HepG2 (cell line): ENCODE measurements around the gene LAMA5. TPM values are rescaled to one million over a fixed set of nuclear protein-coding genes. Genes with fewer than 3 reads are reported as not detected.

ENCODE experiments used
- ATAC-seq: fragments of 200-7000 bp; cut with Tn5 transposase; 3 replicates; pipeline ENCODE4 v1.9.1; 2020; ENCODE audit warnings: mild to moderate bottlenecking, moderate library complexity
- BruUV-seq: library from RNA; stranded (reverse); fragments of 400-500 nt; replicated peaks from 2 replicates; lab custom pipeline; 2021; lab: Mats Ljungman, UMichigan
- CTCF ChIA-PET: fragments of 300-600 bp; formaldehyde crosslinking; extraction: SDS; loops from one replicate; lab custom pipeline; 2021; ENCODE audit warnings: low total read pairs, inconsistent platforms, low intra/inter-chr PET ratio; lab: Yijun Ruan, JAX
- POLR2A ChIA-PET: fragments of 350-600 bp; sonication (Branson Sonifier 250); formaldehyde crosslinking; loops from one replicate; lab custom pipeline; 2020; ENCODE audit warnings: antibody characterized with exemption, inconsistent platforms; lab: Yijun Ruan, JAX
- DNase-seq: peaks from one replicate; pipeline ENCODE4 v3.0.0-alpha.2; 2015; ENCODE audit warnings: low spot score
- FAIRE-seq: peaks from 3 replicates; lab custom pipeline; 2011; peaks lifted over from hg19 to GRCh38; lab: Jason Lieb, UNC
- H2AFZ ChIP-seq: one replicate; pipeline ENCODE4 v1.6.1; 2011; ENCODE audit warnings: low read length, inconsistent platforms
- H3K27ac ChIP-seq: fragments of 300-600 bp; 3 replicates; pipeline ENCODE4 v1.8.0; 2011; ENCODE audit warnings: mixed run types, mild to moderate bottlenecking, mixed read lengths, low read length, inconsistent platforms; ENCODE audit not compliant: insufficient read depth; ENCODE audit errors: extremely low read length
- H3K27me3 ChIP-seq, 2 experiments: fragments of 200-600 bp in 1 of 2; 2 replicates in 1 of 2; 3 replicates in 1 of 2; pipeline versions ENCODE4 v1.6.0 to v1.8.0; 2011; ENCODE audit warnings: low read length in 2 of 2, mild to moderate bottlenecking in 2 of 2, moderate library complexity in 2 of 2, inconsistent platforms in 1 of 2; ENCODE audit not compliant: insufficient read depth in 2 of 2, control insufficient read depth in 1 of 2
- H3K36me3 ChIP-seq, 2 experiments: fragments of 200-600 bp in 1 of 2; replicated peaks in 1 of 2; 2 replicates in 1 of 2; 3 replicates in 1 of 2; pipeline versions ENCODE4 v1.5.1 to v1.8.0; 2011; ENCODE audit warnings: low read length in 2 of 2, inconsistent platforms in 1 of 2; ENCODE audit not compliant: insufficient read depth in 2 of 2, control insufficient read depth in 1 of 2
- H3K4me1 ChIP-seq: 2 replicates; pipeline ENCODE4 v1.5.1; 2012; ENCODE audit warnings: low read length, inconsistent platforms; ENCODE audit not compliant: insufficient read depth
- H3K4me2 ChIP-seq: 2 replicates; pipeline ENCODE4 v1.6.0; 2011; ENCODE audit warnings: low read depth, low read length, inconsistent platforms
- H3K4me3 ChIP-seq, 3 experiments: fragments of 200-600 bp in 1 of 3; sonication (generic), shearing (Covaris generic) in 1 of 3; replicated peaks in 1 of 3; 2 replicates each; pipeline ENCODE4 v1.5.1; 2011 to 2016; ENCODE audit warnings: low read length in 3 of 3, inconsistent platforms in 2 of 3, low read depth in 2 of 3, mild to moderate bottlenecking in 2 of 3, control low read depth in 1 of 3, mixed read lengths in 1 of 3; ENCODE audit not compliant: insufficient read depth in 1 of 3
- H3K79me2 ChIP-seq: one replicate; pipeline ENCODE4 v1.6.1; 2011; ENCODE audit warnings: low read length, inconsistent platforms; ENCODE audit not compliant: insufficient read depth
- H3K9ac ChIP-seq: 2 replicates; pipeline ENCODE4 v1.6.0; 2011; ENCODE audit warnings: mild to moderate bottlenecking, low read depth, low read length, inconsistent platforms; ENCODE audit not compliant: insufficient read depth
- H3K9me3 ChIP-seq: 2 replicates; pipeline ENCODE4 v1.5.1; 2012; ENCODE audit warnings: mild to moderate bottlenecking, low read length
- H4K20me1 ChIP-seq: 2 replicates; pipeline ENCODE4 v1.6.0; 2011; ENCODE audit warnings: inconsistent platforms, mild to moderate bottlenecking, low read length, moderate library complexity; ENCODE audit not compliant: insufficient read depth
- ATF7-NPFF ChIP-seq: sonication (generic); formaldehyde crosslinking; IDR thresholded peaks from 2 replicates; pipeline ENCODE4 v1.8.1; 2023; ENCODE audit warnings: mild to moderate bottlenecking, low read depth, missing genetic modification reagents, moderate library complexity
- CBFB ChIP-seq: sonication (generic); formaldehyde crosslinking; IDR thresholded peaks from 2 replicates; pipeline ENCODE4 v1.4.0; 2020; ENCODE audit warnings: missing genetic modification reagents
- CSRNP1 ChIP-seq: sonication (generic); formaldehyde crosslinking; IDR thresholded peaks from 2 replicates; pipeline ENCODE4 v1.8.1; 2023; ENCODE audit warnings: mild to moderate bottlenecking, missing genetic modification reagents
- DR1 ChIP-seq: sonication (generic); formaldehyde crosslinking; IDR thresholded peaks from 2 replicates; pipeline ENCODE4 v1.8.0; 2021; ENCODE audit warnings: mild to moderate bottlenecking, missing genetic modification reagents, inconsistent platforms
- EP300 ChIP-seq, 3 experiments: sonication (generic) in 1 of 3; formaldehyde crosslinking in 1 of 3; IDR thresholded peaks; 2 replicates each; pipeline versions ENCODE4 v1.5.1 to v1.6.1; 2011 to 2020; ENCODE audit warnings: low read depth in 2 of 3, low read length in 2 of 3, borderline replicate concordance in 1 of 3, improper control_type of control experiment in 1 of 3, mild to moderate bottlenecking in 1 of 3, missing genetic modification reagents in 1 of 3, moderate library complexity in 1 of 3
- HNRNPL ChIP-seq: fragments of 200-400 bp; formaldehyde crosslinking; IDR thresholded peaks from 2 replicates; pipeline ENCODE4 v1.6.1; 2017; ENCODE audit warnings: mild to moderate bottlenecking, low read depth, low read length
- IRF2 ChIP-seq: IDR thresholded peaks from 2 replicates; pipeline ENCODE4 v1.6.1; 2018; ENCODE audit warnings: missing genetic modification reagents, missing compliant biosample characterization
- KDM3A ChIP-seq: IDR thresholded peaks from 2 replicates; pipeline ENCODE4 v1.6.1; 2018; ENCODE audit warnings: low read depth, missing compliant biosample characterization
- LBX2 ChIP-seq: sonication (generic); formaldehyde crosslinking; IDR thresholded peaks from 2 replicates; pipeline ENCODE4 v1.5.0; 2020; ENCODE audit warnings: missing genetic modification reagents, mild to moderate bottlenecking, borderline replicate concordance
- MAFF ChIP-seq: IDR thresholded peaks from 2 replicates; pipeline ENCODE4 v1.6.1; 2011; ENCODE audit warnings: low read depth, low read length, improper control_type of control experiment
- ONECUT2 ChIP-seq: sonication (generic); formaldehyde crosslinking; IDR thresholded peaks from 2 replicates; pipeline ENCODE4 v1.4.0; 2020; ENCODE audit warnings: missing genetic modification reagents
- PAF1 ChIP-seq: IDR thresholded peaks from 2 replicates; pipeline ENCODE4 v1.6.1; 2016; ENCODE audit warnings: missing genetic modification reagents, missing compliant biosample characterization
- ZBTB8A ChIP-seq: sonication (generic); formaldehyde crosslinking; IDR thresholded peaks from 2 replicates; pipeline ENCODE4 v1.4.0; 2020; ENCODE audit warnings: mild to moderate bottlenecking, low read depth, missing genetic modification reagents, borderline replicate concordance
- ZSCAN29 ChIP-seq: sonication (generic); formaldehyde crosslinking; conservative IDR thresholded peaks from 2 replicates; pipeline ENCODE4 v1.4.0; 2020; ENCODE audit warnings: mild to moderate bottlenecking, missing genetic modification reagents
- WGBS: methylation state at CpG from one replicate; pipeline ENCODE4 v1.1.6; 2017; ENCODE audit warnings: low lambda C conversion rate; 5-methylcytosine and 5-hydroxymethylcytosine counted together
- in situ Hi-C: cut with HindIII; loops from 2 replicates; pipeline ENCODE4 v1.10.0; 2017; ENCODE audit warnings: low pct_unique_long_range_greater_than_20kb; ENCODE audit not compliant: extremely low pct_ligation_motif_present
- intact Hi-C: fragments of 100-400 bp; cut with micrococcal nuclease; formaldehyde crosslinking; loops from one replicate; pipeline ENCODE4 v1.10.0; 2022; ENCODE audit not compliant: unreplicated experiment
- polyA plus RNA-seq, 8 experiments: library from polyadenylated mRNA; depleted of rRNA in 3 of 8; stranded (reverse) in 7 of 8; unstranded in 1 of 8; fragments of >200 nt; fragmentation: Illumina TruSeq in 4 of 8; extraction: Trizol in 4 of 8; gene quantifications; 2 replicates each; pipeline versions ENCODE4 v1.2.1 to v1.2.3, GENCODE V29; 2011 to 2016; ENCODE audit warnings: low read depth in 4 of 8, missing spikeins in 1 of 8, mixed read lengths in 1 of 8; ENCODE audit not compliant: insufficient read depth in 1 of 8
- total RNA-seq, 5 experiments: library from RNA; depleted of rRNA; stranded (reverse); fragments of >200 nt; fragmentation: Illumina TruSeq; extraction: Trizol; gene quantifications; 2 replicates each; pipeline ENCODE4 v1.2.3, GENCODE V29; 2016; ENCODE audit warnings: low read depth in 1 of 5
- TF ChIP-seq, protein P1 (sequence below): sonication (generic); formaldehyde crosslinking; IDR thresholded peaks from 2 replicates; pipeline ENCODE4 v1.5.1; 2020; ENCODE audit warnings: missing genetic modification reagents, mild to moderate bottlenecking, borderline replicate concordance
- TF ChIP-seq, protein P2 (sequence below): IDR thresholded peaks from 2 replicates; pipeline ENCODE4 v1.6.1; 2016; ENCODE audit warnings: missing compliant biosample characterization, missing genetic modification reagents, borderline replicate concordance
- TF ChIP-seq, protein P3 (sequence below): sonication (generic); formaldehyde crosslinking; IDR thresholded peaks from 2 replicates; pipeline ENCODE4 v1.8.0; 2022; ENCODE audit warnings: missing genetic modification reagents, low read depth, mild to moderate bottlenecking, borderline replicate concordance

Gene LAMA5
- total and polyA plus RNA-seq, 2 of the 13 experiments (the other 11 are each of a cell fraction or from before 2014, with no cell fraction given), result 21.0 to 44.7 TPM

DNA sequence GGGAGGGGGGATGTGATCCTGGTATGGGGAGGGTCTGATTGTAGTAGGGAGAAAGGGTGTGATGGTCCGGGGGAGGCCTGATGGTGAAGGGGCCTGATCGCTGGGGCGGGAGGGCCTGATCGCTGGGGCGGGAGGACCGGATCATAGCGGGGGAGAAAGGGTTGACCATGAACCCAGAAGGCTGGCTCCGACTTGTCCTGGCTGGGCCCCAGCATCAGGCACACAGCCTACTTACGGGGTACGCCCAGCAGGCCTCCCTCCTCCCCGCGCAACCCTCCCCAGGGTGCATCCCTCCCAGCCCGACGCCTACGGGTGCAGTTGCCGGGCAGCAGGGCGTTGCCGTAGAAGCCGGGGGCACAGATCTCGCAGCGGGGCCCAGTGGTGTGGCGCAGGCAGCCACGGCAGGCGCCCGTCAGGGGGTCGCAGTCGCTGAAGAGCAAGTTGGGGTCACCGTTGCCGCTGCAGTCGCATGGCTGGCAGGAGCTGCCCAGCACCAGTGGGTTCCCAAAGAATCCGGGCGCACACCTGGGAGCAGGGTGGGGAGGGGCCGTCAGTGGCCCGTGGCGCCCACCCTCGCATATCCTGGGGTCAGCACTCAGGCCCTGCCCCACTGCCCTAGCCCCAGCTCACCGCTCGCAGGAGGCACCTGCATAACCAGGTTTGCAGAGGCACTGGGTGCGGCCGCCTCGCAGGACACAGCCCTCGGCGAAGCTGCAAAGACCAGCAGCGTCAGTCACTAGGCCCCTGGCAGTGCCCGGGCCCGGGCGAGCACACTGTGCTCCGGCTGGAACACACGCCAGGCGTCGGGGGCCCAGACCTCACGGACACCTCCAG, 43.7 kb downstream of the LAMA5 start:
- in situ Hi-C loops, result no loop called here
- Histone ChIP-seq H3K79me2 (no peaks in the 10 kb centered on the region), H3K4me2 (no peak overlapping the region), H3K9ac (no peak overlapping the region), H3K4me3 (no peak overlapping the region), H3K4me1 (no peaks in the 10 kb centered on the region), H3K9me3 (no peaks in the 10 kb centered on the region), H3K27ac (no peak overlapping the region), H3K36me3 (peaks cover 48 to 78% of the 10 kb centered on the region in 2 experiments), H4K20me1 (peaks cover 4% of the 10 kb centered on the region; the same call in 1 of the 2 replicates), H3K27me3 (no peaks in the 10 kb centered on the region), H2AFZ (no peak overlapping the region)
- DNase-seq, result no peak
- BruUV-seq, result no TSS peak
- intact Hi-C loops, result no loop called here
- no peak for ATAC-seq
- POLR2A ChIA-PET, result no interaction called here
- CTCF ChIA-PET, result no interaction called here
- FAIRE-seq, result no peak
- WGBS, result 95% methylated on average over 51 of the region's 52 CpGs
- TF ChIP-seq IRF2 (CRISPR knock-in tag) (no peak), ONECUT2 (CRISPR knock-in tag) (no peak), CSRNP1 (CRISPR knock-in tag) (no peak), EP300 (IDR thresholded peaks at IDR 0.05; ENCODE audit: low read depth in 2 of 2, low read length in 2 of 2) (no peak), EP300 (CRISPR knock-in tag; IDR thresholded peaks at IDR 0.05; ENCODE audit: borderline replicate concordance) (no peak), ATF7-NPFF (CRISPR knock-in tag) (no peak), KDM3A (CRISPR knock-in tag) (no peak), ZBTB8A (no peak), LBX2 (CRISPR knock-in tag) (no peak), PAF1 (CRISPR knock-in tag) (no peak), DR1 (no peak), HNRNPL (0 out of 2 replicates have a peak, but pooled peaks have one; percentile 62), MAFF (no peak), ZSCAN29 (no peak), CBFB (CRISPR knock-in tag) (no peak)
- TF ChIP-seq, protein P1, sequence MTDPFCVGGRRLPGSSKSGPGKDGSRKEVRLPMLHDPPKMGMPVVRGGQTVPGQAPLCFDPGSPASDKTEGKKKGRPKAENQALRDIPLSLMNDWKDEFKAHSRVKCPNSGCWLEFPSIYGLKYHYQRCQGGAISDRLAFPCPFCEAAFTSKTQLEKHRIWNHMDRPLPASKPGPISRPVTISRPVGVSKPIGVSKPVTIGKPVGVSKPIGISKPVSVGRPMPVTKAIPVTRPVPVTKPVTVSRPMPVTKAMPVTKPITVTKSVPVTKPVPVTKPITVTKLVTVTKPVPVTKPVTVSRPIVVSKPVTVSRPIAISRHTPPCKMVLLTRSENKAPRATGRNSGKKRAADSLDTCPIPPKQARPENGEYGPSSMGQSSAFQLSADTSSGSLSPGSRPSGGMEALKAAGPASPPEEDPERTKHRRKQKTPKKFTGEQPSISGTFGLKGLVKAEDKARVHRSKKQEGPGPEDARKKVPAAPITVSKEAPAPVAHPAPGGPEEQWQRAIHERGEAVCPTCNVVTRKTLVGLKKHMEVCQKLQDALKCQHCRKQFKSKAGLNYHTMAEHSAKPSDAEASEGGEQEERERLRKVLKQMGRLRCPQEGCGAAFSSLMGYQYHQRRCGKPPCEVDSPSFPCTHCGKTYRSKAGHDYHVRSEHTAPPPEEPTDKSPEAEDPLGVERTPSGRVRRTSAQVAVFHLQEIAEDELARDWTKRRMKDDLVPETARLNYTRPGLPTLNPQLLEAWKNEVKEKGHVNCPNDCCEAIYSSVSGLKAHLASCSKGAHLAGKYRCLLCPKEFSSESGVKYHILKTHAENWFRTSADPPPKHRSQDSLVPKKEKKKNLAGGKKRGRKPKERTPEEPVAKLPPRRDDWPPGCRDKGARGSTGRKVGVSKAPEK (CRISPR knock-in tag), result no peak
- TF ChIP-seq, protein P2, sequence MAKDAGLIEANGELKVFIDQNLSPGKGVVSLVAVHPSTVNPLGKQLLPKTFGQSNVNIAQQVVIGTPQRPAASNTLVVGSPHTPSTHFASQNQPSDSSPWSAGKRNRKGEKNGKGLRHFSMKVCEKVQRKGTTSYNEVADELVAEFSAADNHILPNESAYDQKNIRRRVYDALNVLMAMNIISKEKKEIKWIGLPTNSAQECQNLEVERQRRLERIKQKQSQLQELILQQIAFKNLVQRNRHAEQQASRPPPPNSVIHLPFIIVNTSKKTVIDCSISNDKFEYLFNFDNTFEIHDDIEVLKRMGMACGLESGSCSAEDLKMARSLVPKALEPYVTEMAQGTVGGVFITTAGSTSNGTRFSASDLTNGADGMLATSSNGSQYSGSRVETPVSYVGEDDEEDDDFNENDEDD (CRISPR knock-in tag), result peak; percentile 14; the same call in 1 of the 2 replicates
- TF ChIP-seq, protein P3, sequence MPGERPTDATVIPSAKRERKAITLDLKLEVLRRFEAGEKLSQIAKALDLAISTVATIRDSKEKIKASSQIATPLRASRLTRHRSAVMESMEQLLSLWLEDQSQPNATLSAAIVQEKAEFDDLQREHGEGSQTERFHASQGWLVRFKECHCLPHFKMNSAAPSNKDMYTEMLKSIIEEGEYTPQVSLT (CRISPR knock-in tag), result no peak
